Astrocyte of the spinal cord (primary cell): ENCODE data around the gene RPL26.
"Not testable (repeated sequence)": the region's sequence is repeated elsewhere in the genome, so short reads cannot be mapped to it uniquely, and the experiment has no call there.

Source experiments
- DNase-seq: peaks from one replicate; pipeline ENCODE4 v3.0.0; 2011; ENCODE audit warnings: low read depth, low spot score
- H3K4me3 ChIP-seq: 2 replicates; pipeline ENCODE4 v1.5.1; 2011; ENCODE audit warnings: low read depth, mild to moderate bottlenecking, low read length, moderate library complexity
- CTCF ChIP-seq: IDR thresholded peaks from 2 replicates; pipeline ENCODE4 v1.5.1; 2012; ENCODE audit warnings: low read depth, mild to moderate bottlenecking, low read length, inconsistent platforms
- in situ Hi-C: cut with HindIII; loops from 2 replicates; pipeline ENCODE4 v1.10.0; 2017; ENCODE audit warnings: low sequenced_read_pairs

RPL26 gene

GRCh38 chr17:8377422-8377821 lies 5.6 kb downstream of the RPL26 start:
- H3K4me3 ChIP-seq: no peak overlapping the region
- in situ Hi-C loops: no loop called here
- no peak for DNase-seq
- no peak for TF ChIP-seq CTCF

DNA sequence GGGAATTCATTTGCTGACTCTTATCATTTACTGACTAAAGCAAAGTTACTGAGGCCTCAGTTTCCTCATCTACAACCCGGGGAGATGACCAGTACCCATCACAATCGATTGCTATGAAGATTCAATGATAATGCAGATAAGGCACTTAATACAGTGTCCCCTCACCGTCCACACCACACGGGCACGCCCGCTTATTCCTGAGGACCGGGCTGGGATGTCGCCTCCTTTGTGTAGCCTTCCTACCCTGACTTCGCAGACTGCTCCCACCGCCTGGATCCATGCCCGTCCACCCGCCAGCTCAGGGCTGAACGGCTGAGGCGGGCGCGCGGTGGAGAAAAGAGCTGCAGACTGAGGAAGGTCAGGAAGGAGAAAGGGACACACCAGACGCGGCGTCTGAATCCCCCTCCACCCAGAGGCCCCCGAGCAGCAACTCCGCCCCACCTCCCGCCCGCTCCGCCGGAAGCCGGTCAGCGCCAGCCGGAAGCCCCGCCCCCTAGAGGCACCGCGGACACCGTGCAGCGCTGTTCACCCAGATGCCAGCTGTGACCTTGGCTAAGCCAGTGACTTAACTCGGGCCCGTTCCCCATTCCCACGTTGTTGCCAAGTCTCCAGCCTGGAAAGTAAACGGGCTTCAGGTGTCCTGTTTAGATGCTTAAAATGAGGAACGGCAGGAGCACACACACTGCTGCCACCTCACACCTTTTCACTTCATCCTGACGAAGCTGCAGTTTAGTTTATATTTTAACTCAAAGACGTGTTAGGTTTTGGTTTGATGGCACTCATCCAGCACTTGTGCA lies 6.5 kb downstream of the RPL26 start, which contains the start of gene KRABD2:
Gene KRABD2 (minus strand): TSS at position 434 of the 797 bp plus-strand sequence.
- DNase-seq: peak; percentile 82
- in situ Hi-C loops: no loop called here
- H3K4me3 ChIP-seq: peak within 1 kb of the TSS; percentile 83
- peak; percentile 70 for TF ChIP-seq CTCF

DNA sequence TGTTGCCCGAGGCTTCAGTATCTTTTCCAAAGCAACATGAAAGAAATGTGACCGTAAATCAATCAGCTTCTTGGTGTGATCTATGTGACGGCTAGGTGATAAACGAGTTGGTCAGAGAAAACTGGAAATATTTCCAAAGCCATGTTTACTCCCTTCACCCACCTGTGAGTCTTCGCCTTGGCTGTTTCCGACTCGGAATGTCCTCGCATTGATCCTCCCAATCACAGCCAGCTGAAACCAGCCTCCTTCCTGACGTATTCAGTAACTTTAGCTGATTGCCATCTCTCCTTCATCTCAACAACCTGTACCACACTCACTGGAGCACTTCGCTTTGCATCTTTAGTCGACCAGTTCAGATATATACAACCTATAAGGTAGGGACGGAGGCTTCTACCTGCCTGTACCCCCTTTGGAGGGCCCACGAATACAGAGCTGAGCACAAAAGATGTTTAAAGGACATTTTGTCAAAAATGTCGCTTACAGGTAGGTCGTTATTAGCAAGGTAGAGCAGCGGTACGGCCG lies 7.2 kb downstream of the RPL26 start:
- DNase-seq: no peak
- in situ Hi-C loops: no loop called here
- TF ChIP-seq CTCF: no peak
- H3K4me3 ChIP-seq: peak overlapping the region; percentile 83

GRCh38 chr17:8373856-8374255 lies 9.1 kb downstream of the RPL26 start:
- H3K4me3 ChIP-seq, in situ Hi-C loops: not testable (repeated sequence)

DNA sequence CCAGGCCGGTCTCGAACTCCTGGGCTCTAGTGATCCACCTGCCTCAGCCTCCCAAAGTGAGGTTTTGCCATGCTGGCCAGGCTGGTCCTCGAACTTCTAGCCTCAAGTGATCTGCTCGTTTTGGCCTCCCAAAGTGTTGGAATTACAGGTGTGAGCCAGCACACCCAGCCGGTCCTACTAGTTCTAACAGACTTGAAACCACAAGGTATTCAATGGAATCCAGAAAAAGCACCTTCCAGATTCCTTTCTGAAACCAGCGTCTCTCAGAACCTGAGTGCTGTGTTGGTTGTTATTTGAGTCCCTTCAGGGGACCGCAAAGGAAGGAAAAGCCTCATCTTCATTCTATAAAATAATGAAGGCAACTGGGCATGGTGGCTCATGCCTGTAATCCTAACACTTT lies 10.6 kb downstream of the RPL26 start:
- H3K4me3 ChIP-seq: no peak overlapping the region
- in situ Hi-C loops: no loop called here
- no peak for TF ChIP-seq CTCF
- no peak for DNase-seq

More at GRCh38 chr17:8373856-8374255, 9.1 kb downstream of the RPL26 start:
- not testable (repeated sequence) for DNase-seq

GRCh38 chr17:8371786-8372185 lies 11.2 kb downstream of the RPL26 start:
- in situ Hi-C loops: no loop called here
- no peak overlapping the region for H3K4me3 ChIP-seq
- no peak for TF ChIP-seq CTCF
- DNase-seq: no peak

DNA sequence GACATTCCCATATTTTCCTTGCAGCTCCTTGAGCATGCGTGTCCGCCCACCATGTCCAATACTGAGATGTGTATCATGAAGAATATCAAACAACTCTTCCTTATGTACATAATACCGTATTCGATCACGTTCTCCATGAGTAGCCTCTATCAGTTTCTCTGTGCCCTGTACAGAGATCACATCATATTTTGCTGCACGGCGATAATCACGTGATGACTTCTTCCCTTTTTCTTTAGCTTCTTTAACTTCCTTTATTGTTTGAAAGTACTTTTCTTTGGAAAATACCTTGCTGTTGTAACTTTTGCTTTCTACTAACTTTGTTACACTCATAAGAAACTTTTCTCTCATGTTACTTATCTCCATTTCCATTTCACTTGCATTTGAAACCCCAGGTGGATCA lies 13.0 kb downstream of the RPL26 start:
- in situ Hi-C loops: no loop called here
- DNase-seq: no peak
- TF ChIP-seq CTCF: no peak
- no peak overlapping the region for H3K4me3 ChIP-seq
